ENCODE measurements around the gene KRT1.

The KRT1 gene

DNA sequence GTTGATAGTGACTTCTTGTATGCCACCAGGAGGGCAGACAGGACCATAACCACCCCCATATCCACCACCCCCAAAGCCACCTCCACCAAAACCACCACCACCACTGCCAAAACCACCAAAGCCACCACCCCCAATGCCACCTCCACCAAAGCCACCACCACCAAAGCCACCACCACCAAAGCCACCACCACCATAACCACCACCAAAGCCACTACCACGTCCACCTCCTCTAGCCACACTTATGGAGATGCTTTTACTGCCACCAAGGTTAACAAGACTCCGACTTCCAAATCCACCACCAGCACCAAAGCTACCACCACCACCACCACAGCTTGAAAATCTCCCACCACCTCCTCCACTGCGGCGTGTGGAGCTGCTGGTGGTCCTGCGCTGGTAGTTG, 332 bp downstream of the KRT1 start:
- H3K4me1 ChIP-seq (ENCODE audit: control insufficient read depth, insufficient read depth, low read length), result no peaks in the 10 kb centered on the region
- H3K27ac ChIP-seq (ENCODE audit: extremely low read depth, low read depth, low read length), result no peak overlapping the region
- H3K36me3 ChIP-seq (ENCODE audit: control insufficient read depth in 2 of 2, insufficient read depth in 1 of 2, low read length in 2 of 2), result no peaks in the 10 kb centered on the region
- no peaks in the 10 kb centered on the region for H3K9me3 ChIP-seq (ENCODE audit: control insufficient read depth, insufficient read depth, low read depth, low read length)
- POLR2A ChIA-PET, result no interaction called here
- no peak overlapping the region for H3K4me3 ChIP-seq (ENCODE audit: low read depth, low read length)
- TF ChIP-seq ZNF521 (tag by site-specific recombination; IDR thresholded peaks at IDR 0.05) (peak; percentile 86; the same call in 1 of the 2 replicates), ZNF473 (tag by site-specific recombination; IDR thresholded peaks at IDR 0.05) (peak; percentile 66; the same call in 1 of the 2 replicates), PBX3 (CRISPR knock-in tag; IDR thresholded peaks at IDR 0.05) (no peak), ZNF239 (tag by site-specific recombination; IDR thresholded peaks at IDR 0.05) (peak; percentile 42; the same call in 1 of the 2 replicates)
- CTCF ChIA-PET, result no interaction called here

DNA sequence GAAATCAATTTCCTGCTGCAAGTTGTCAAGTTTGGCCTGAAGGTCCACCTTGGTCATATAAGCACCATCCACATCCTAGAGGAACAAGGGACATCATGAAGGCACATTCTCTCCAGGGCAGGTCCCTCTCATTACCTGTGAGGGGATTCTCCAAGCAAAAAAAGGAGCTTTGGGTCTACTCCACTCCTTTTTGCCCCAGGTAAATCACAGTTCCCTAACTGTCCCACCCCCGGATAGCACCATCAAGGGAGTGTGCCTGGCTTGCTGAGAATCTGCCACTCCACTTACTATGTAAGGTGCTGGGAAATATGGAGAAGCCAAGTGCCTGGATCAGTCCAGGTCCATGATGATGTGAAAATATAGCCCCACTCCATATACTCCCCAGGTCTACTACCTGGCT, 2.5 kb downstream of the KRT1 start:
- CTCF ChIA-PET, result no interaction called here
- POLR2A ChIA-PET, result no interaction called here
- TF ChIP-seq ZNF23 (tag by site-specific recombination; IDR thresholded peaks at IDR 0.05; ENCODE audit: borderline replicate concordance) (no peak), ZNF76 (tag by site-specific recombination; IDR thresholded peaks at IDR 0.05; ENCODE audit: borderline replicate concordance, low read depth) (no peak), GLIS1 (tag by site-specific recombination; IDR thresholded peaks at IDR 0.05) (no peak), SCRT1 (tag by site-specific recombination; IDR thresholded peaks at IDR 0.05; ENCODE audit: borderline replicate concordance) (no peak), KLF16 (tag by site-specific recombination; IDR thresholded peaks at IDR 0.05) (no peak), ZNF133 (tag by site-specific recombination; IDR thresholded peaks at IDR 0.05) (no peak), ZBTB20 (tag by site-specific recombination; IDR thresholded peaks at IDR 0.05) (no peak), ZNF248 (tag by site-specific recombination; IDR thresholded peaks at IDR 0.05) (no peak), ZSCAN30 (tag by site-specific recombination; IDR thresholded peaks at IDR 0.05) (no peak), ZNF350 (tag by site-specific recombination; IDR thresholded peaks at IDR 0.05) (no peak), ZSCAN5A (tag by site-specific recombination; IDR thresholded peaks at IDR 0.05) (no peak), ZNF302 (tag by site-specific recombination; IDR thresholded peaks at IDR 0.05; ENCODE audit: low read depth) (no peak), ZNF555 (tag by site-specific recombination; conservative IDR thresholded peaks at IDR 0.05) (no peak), ZBTB11 (tag by site-specific recombination; conservative IDR thresholded peaks at IDR 0.05; ENCODE audit: low read depth) (no peak), GLI4 (tag by site-specific recombination; IDR thresholded peaks at IDR 0.05) (no peak), BCL6B (tag by site-specific recombination; IDR thresholded peaks at IDR 0.05) (no peak), ZNF571 (tag by site-specific recombination; IDR thresholded peaks at IDR 0.05) (no peak)
- TF ChIP-seq, protein P1, sequence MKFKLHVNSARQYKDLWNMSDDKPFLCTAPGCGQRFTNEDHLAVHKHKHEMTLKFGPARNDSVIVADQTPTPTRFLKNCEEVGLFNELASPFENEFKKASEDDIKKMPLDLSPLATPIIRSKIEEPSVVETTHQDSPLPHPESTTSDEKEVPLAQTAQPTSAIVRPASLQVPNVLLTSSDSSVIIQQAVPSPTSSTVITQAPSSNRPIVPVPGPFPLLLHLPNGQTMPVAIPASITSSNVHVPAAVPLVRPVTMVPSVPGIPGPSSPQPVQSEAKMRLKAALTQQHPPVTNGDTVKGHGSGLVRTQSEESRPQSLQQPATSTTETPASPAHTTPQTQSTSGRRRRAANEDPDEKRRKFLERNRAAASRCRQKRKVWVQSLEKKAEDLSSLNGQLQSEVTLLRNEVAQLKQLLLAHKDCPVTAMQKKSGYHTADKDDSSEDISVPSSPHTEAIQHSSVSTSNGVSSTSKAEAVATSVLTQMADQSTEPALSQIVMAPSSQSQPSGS (tag by site-specific recombination; IDR thresholded peaks at IDR 0.05; ENCODE audit: low read depth), result no peak
- Histone ChIP-seq H3K4me3 (ENCODE audit: low read depth, low read length) (no peak overlapping the region), H3K36me3 (ENCODE audit: control insufficient read depth in 2 of 2, insufficient read depth in 1 of 2, low read length in 2 of 2) (no peaks in the 10 kb centered on the region), H3K9me3 (ENCODE audit: control insufficient read depth, insufficient read depth, low read depth, low read length) (no peaks in the 10 kb centered on the region), H3K27ac (ENCODE audit: extremely low read depth, low read depth, low read length) (no peak overlapping the region), H3K4me1 (ENCODE audit: control insufficient read depth, insufficient read depth, low read length) (no peaks in the 10 kb centered on the region)
